Mesodermal cell (in vitro differentiated cells): Measurements from ENCODE around the gene SEC62.

Experiments
- H3K27ac ChIP-seq: 2 replicates; pipeline ENCODE4 v1.7.0; 2013; ENCODE audit warnings: mild to moderate bottlenecking, low read depth, low read length, moderate library complexity; ENCODE audit not compliant: severe bottlenecking
- H3K36me3 ChIP-seq: 2 replicates; pipeline ENCODE4 v1.7.1; 2013; ENCODE audit warnings: mild to moderate bottlenecking, low read length, moderate library complexity; ENCODE audit not compliant: control insufficient read depth, insufficient read depth
- H3K4me1 ChIP-seq: one replicate; pipeline ENCODE4 v1.7.1; 2013; ENCODE audit warnings: mild to moderate bottlenecking, low read length; ENCODE audit not compliant: insufficient read depth, control insufficient read depth, poor library complexity, severe bottlenecking
- H3K4me3 ChIP-seq: 2 replicates; pipeline ENCODE4 v1.7.0; 2013; ENCODE audit warnings: low read length, control low read depth, mild to moderate bottlenecking; ENCODE audit not compliant: insufficient read depth, poor library complexity, severe bottlenecking; ENCODE audit errors: extremely low read depth
- H3K9me3 ChIP-seq: 2 replicates; pipeline ENCODE4 v1.7.1; 2013; ENCODE audit warnings: mild to moderate bottlenecking, low read length, moderate library complexity; ENCODE audit not compliant: control insufficient read depth
- WGBS, 2 experiments: methylation state at CpG; one replicate each; pipeline ENCODE4 v1.1.5; 2013; ENCODE audit warnings: missing lambda C conversion rate in 2 of 2; ENCODE audit not compliant: insufficient coverage in 2 of 2; 5-methylcytosine and 5-hydroxymethylcytosine counted together

SEC62 gene

DNA sequence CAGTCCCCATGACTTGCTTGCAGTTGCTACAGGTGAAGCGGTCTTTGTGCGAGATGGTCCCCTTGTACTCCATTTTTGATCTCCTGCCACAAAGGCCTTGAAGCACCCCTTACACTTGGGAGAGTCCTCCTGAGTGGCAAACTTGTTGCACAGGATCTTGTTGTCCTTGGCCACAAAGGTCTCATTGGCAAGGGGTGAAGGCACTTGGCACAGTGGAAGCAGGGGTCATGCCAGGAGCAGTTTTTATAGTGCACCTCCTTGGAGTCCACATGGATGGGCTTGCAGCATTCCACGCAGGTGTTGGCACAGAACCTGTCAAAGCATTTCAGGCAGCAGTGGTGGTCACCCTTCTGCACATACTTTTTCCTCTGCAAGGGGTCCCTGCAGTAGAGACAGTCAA is 20.3 kb upstream of the SEC62 start:
- WGBS, 2 experiments, result 95 to 100% methylated on average over 2 to 3 of the region's 3 CpGs
- Histone ChIP-seq H3K9me3 (no peaks in the 10 kb centered on the region), H3K36me3 (no peaks in the 10 kb centered on the region), H3K27ac (no peak overlapping the region), H3K4me1 (no peaks in the 10 kb centered on the region), H3K4me3 (no peak overlapping the region)

DNA sequence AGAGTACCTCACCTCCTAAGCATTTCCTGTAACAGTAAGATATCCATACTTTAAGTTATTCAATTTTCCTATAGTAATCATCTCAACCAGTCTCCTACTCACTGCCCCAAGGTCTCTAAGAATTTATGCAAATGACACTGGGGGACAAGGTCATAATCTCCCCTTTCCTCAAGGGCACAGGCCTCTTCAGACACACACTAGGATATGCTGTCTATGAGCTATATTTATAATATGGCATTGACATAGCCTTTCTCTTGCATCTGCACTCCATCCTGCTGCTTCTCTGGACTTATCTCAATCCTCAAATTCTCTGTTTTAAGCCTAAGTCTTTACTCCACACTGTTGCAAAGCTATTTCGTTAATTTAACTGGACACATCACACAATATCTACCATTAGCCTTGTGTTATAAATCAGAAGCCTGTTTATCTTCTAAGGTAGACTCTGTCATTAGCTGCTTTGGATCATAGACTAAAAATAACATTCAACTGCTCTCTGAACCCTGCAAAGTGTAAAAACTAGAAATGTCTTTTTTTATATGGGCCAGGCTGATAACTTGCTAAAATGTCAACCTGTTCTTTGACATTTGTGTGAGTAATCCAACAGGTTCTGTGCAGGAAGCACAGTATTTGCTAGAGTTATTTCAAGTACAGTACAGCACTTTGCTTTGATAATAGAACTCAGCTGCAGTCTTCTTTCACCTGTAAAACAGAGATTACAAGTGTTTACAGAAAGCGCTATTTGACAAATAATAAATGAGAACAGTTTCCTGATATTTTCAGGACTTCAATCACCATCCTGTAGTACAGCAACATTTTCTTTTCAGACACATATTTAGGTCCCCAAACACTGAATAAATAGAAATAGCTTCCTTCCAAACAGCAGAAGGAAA is 17.8 kb upstream of the SEC62 start:
- no peaks in the 10 kb centered on the region for H3K4me1 ChIP-seq
- no peaks in the 10 kb centered on the region for H3K9me3 ChIP-seq
- no peak overlapping the region for H3K27ac ChIP-seq
- 100% methylated on average over 1 of the region's 2 CpGs; no CpG with 5 or more reads in 1 of the 2 experiments for WGBS, 2 experiments
- H3K36me3 ChIP-seq, result no peaks in the 10 kb centered on the region
- H3K4me3 ChIP-seq, result no peak overlapping the region

DNA sequence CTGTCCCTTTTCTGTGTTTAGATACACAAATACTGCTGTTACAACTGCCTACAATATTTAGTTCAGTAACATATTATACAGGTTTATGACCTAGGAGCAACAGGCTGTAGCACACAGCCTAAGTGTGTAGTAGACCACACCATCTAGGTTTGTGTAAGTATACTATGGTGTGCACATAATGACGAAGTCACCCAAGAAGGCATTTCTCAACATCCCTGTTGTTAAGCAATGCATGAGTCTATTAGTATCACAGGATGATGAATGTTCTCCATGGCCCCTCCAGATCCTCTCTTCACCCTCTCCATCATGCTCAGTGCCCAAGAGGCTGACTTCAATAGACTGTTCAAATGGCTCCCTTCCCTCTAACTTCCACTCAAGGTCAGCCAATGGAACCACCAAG is 14.6 kb upstream of the SEC62 start:
- no peak overlapping the region for H3K27ac ChIP-seq
- H3K4me3 ChIP-seq, result no peak overlapping the region
- WGBS, 2 experiments, result no CpG with 5 or more reads among the region's 1 CpG
- H3K36me3 ChIP-seq, result no peaks in the 10 kb centered on the region
- H3K4me1 ChIP-seq, result no peaks in the 10 kb centered on the region
- peaks cover 4% of the 10 kb centered on the region for H3K9me3 ChIP-seq

DNA sequence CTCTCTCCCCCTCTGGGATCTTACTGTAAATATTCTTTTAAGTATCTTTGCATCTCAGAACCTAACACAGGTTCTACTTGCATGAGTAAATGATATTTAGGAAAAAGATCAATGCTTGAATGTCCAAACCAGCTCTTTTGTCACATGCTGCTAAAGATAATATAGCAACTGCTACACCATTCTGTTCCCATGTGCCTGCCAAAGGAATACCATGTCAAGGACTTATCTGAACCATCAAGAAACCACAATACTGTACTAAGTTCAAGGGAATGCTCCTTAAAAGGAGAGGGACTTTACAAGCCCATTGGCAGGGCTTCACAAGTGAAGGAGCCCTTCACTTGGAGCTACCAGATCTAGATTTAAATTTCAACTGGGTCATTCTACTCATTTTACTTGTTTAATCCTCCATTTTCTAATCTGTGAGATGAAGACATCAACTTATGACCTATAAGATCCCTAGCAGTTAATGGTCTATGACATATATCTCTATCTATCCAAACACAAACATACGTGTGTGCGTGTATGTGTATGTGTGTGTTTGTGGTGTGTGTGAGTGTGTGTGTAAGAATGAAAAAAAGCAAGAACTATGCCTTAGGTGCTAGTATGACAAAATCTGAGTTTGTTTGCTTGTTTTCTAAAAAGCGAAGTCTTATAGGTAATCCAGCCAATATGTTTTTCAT is 13.0 kb upstream of the SEC62 start:
- no peaks in the 10 kb centered on the region for H3K36me3 ChIP-seq
- H3K4me3 ChIP-seq, result no peak overlapping the region
- WGBS, 2 experiments, result 67% methylated on average over 1 of the region's 3 CpGs; no CpG with 5 or more reads in 1 of the 2 experiments
- H3K9me3 ChIP-seq, result peaks cover 4% of the 10 kb centered on the region
- H3K4me1 ChIP-seq, result no peaks in the 10 kb centered on the region
- H3K27ac ChIP-seq, result no peak overlapping the region

GRCh38 chr3:169954142-169954756 is 12.4 kb upstream of the SEC62 start:
- H3K4me1 ChIP-seq, result no peaks in the 10 kb centered on the region
- WGBS, 2 experiments, result 83 to 100% methylated on average over 1 of the region's 6 CpGs
- H3K36me3 ChIP-seq, result no peaks in the 10 kb centered on the region
- H3K27ac ChIP-seq, result no peak overlapping the region
- peaks cover 4% of the 10 kb centered on the region for H3K9me3 ChIP-seq
- no peak overlapping the region for H3K4me3 ChIP-seq

GRCh38 chr3:169955406-169955805 is 11.2 kb upstream of the SEC62 start:
- Histone ChIP-seq H3K4me1 (no peaks in the 10 kb centered on the region), H3K27ac (no peak overlapping the region), H3K4me3 (no peak overlapping the region), H3K9me3 (peaks cover 4% of the 10 kb centered on the region), H3K36me3 (no peaks in the 10 kb centered on the region)
- WGBS, 2 experiments, result no CpG with 5 or more reads among the region's 2 CpGs

DNA sequence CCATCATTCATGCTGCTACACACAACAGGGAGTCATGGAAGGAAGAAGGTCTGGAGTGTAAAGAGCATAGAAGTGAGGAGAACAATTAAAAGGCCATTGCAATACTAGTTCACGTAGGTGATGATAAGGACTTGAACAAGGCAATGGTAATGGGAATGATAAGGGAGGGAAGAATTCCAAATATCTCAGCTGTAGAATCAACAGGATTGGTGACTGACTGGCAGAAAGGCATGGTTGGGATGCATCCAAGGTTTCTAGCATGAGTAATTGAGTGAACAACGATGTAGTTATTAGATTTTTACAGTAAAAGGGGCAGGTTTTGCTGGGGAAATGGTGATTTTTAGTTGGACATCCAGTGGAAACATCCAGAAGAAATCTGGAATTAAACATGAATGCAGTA is 2.4 kb upstream of the SEC62 start:
- Histone ChIP-seq H3K4me1 (no peaks in the 10 kb centered on the region), H3K9me3 (no peaks in the 10 kb centered on the region), H3K27ac (peak overlapping the region; percentile 38), H3K36me3 (no peaks in the 10 kb centered on the region), H3K4me3 (no peak overlapping the region)
- WGBS, 2 experiments, result 31 to 43% methylated on average over 2 of the region's 2 CpGs

GRCh38 chr3:169965562-169966427 is 812 bp upstream of the SEC62 start:
- no peaks in the 10 kb centered on the region for H3K9me3 ChIP-seq
- 50 to 64% methylated on average over 10 to 15 of the region's 21 CpGs for WGBS, 2 experiments
- H3K27ac ChIP-seq, result peak overlapping the region; percentile 94
- peaks cover 7% of the 10 kb centered on the region for H3K36me3 ChIP-seq
- H3K4me3 ChIP-seq, result peak overlapping the region; percentile 70
- no peaks in the 10 kb centered on the region for H3K4me1 ChIP-seq

GRCh38 chr3:169966951-169967915 is 626 bp downstream of the SEC62 start:
- no peaks in the 10 kb centered on the region for H3K4me1 ChIP-seq
- peak overlapping the region; percentile 94 for H3K27ac ChIP-seq
- H3K36me3 ChIP-seq, result peaks cover 19% of the 10 kb centered on the region
- peak overlapping the region; percentile 70 for H3K4me3 ChIP-seq
- no peaks in the 10 kb centered on the region for H3K9me3 ChIP-seq
- WGBS, 2 experiments, result 6 to 11% methylated on average over 14 to 32 of the region's 44 CpGs
